Suprapubic skin (tissue), 4 donors: Measurements from ENCODE around the gene EFCAB8.

ENCODE experiments used
- EP300 ChIP-seq: sonication (generic); formaldehyde crosslinking; IDR thresholded peaks from one replicate; pipeline ENCODE4 v1.6.1; 2017; ENCODE audit warnings: antibody characterized with exemption
- POLR2A ChIP-seq, 2 donors: fragments of 450-650 bp; IDR thresholded peaks; one replicate each; pipeline ENCODE4 v1.6.1; 2017; ENCODE audit warnings: antibody characterized with exemption in 2 of 2, mild to moderate bottlenecking in 2 of 2, moderate library complexity in 2 of 2
- POLR2AphosphoS5 ChIP-seq, 3 donors: sonication (generic); formaldehyde crosslinking; IDR thresholded peaks; one replicate each; pipeline ENCODE4 v1.6.1; 2017; ENCODE audit warnings: antibody characterized with exemption in 3 of 3
- TF ChIP-seq, protein P1 (sequence below), 2 donors: fragments of 200-600 bp in 1 of 2; fragments of 450-650 bp in 1 of 2; sonication (generic) in 1 of 2; IDR thresholded peaks; one replicate each; pipeline ENCODE4 v1.5.1; 2016 to 2019; ENCODE audit warnings: antibody characterized with exemption in 2 of 2, mild to moderate bottlenecking in 1 of 2, moderate library complexity in 1 of 2

GRCh38 chr20:32918751-32919150, 60.0 kb downstream of the EFCAB8 start:
- TF ChIP-seq, protein P1, sequence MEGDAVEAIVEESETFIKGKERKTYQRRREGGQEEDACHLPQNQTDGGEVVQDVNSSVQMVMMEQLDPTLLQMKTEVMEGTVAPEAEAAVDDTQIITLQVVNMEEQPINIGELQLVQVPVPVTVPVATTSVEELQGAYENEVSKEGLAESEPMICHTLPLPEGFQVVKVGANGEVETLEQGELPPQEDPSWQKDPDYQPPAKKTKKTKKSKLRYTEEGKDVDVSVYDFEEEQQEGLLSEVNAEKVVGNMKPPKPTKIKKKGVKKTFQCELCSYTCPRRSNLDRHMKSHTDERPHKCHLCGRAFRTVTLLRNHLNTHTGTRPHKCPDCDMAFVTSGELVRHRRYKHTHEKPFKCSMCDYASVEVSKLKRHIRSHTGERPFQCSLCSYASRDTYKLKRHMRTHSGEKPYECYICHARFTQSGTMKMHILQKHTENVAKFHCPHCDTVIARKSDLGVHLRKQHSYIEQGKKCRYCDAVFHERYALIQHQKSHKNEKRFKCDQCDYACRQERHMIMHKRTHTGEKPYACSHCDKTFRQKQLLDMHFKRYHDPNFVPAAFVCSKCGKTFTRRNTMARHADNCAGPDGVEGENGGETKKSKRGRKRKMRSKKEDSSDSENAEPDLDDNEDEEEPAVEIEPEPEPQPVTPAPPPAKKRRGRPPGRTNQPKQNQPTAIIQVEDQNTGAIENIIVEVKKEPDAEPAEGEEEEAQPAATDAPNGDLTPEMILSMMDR (IDR thresholded peaks at IDR 0.05): no peak
- TF ChIP-seq POLR2A (IDR thresholded peaks at IDR 0.05): no peak
- no peak for TF ChIP-seq POLR2AphosphoS5 (IDR thresholded peaks at IDR 0.05)
- TF ChIP-seq EP300: no peak
